Measurements from ENCODE around the gene CAPZA2.

GRCh38 chr7:116884691-116885090 is 22.3 kb downstream of the CAPZA2 start:
- TF ChIP-seq CTCF (IDR thresholded peaks at IDR 0.05) (no peak), POLR2A (IDR thresholded peaks at IDR 0.05) (no peak)
